ENCODE data around the gene RECK. TPM values are rescaled to one million over a fixed set of nuclear protein-coding genes. Genes with fewer than 3 reads are reported as not detected.

The RECK gene
- total RNA-seq, 1 experiment from 2014 or later: 13.2 TPM

DNA sequence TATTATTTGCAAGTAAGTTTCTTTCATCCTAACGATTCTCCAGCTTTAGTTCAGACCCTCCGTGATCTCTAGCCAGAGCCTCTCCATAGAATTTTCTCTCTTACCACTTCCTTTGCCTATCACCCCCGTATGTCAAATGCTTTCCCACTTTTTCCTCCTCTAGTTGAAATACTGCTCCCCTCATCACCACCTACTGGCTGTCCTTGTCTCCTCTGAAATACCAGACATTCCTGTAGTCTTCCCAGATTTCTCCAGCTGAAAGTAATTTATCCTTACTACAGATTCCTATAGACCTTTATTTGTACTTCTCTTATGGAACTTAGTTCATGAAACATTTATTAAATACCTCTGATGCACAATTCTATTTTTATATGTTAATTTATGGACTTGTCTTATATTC, 63.8 kb downstream of the RECK start:
- intact Hi-C loops (cut with micrococcal nuclease; ENCODE audit: unreplicated experiment) (loop anchor here (10.0 kb wide), 1 partner anchor 224 kb away; no protein-coding TSS in a partner anchor), in situ Hi-C loops (cut with HindIII; ENCODE audit: low pct_unique_long_range_greater_than_20kb, low sequenced_read_pairs) (no loop called here)
- Histone ChIP-seq H3K4me1 (ENCODE audit: control insufficient read depth, insufficient read depth, low read length) (peaks cover 3% of the 10 kb centered on the region; the same call in 1 of the 2 replicates), H3K9me3 (ENCODE audit: control insufficient read depth, insufficient read depth, low read depth, low read length) (no peaks in the 10 kb centered on the region), H3K27me3 (ENCODE audit: control insufficient read depth, insufficient read depth, low read length) (no peaks in the 10 kb centered on the region), H3K36me3 (ENCODE audit: control insufficient read depth, insufficient read depth, low read length) (no peaks in the 10 kb centered on the region), H3K4me3 (ENCODE audit: low read depth in 2 of 2, low read length in 2 of 2) (no peak overlapping the region), H3K27ac (ENCODE audit: low read length) (no peak overlapping the region)
- CTCF ChIA-PET: interaction anchor here (0.6 to 3.2 kb wide), 3 partner anchors 65 to 76 kb away, joined by 3 to 37 read pairs (median 4); no protein-coding TSS in a partner anchor
- ATAC-seq: no peak
- no peak for DNase-seq (ENCODE audit: low read depth, low spot score)
- TF ChIP-seq SIN3A (IDR thresholded peaks at IDR 0.05; ENCODE audit: borderline replicate concordance, insufficient read depth, low read depth, low read length) (no peak), TCF7L2 (IDR thresholded peaks at IDR 0.05; ENCODE audit: low read depth, low read length) (no peak)
- TF ChIP-seq, protein P1, sequence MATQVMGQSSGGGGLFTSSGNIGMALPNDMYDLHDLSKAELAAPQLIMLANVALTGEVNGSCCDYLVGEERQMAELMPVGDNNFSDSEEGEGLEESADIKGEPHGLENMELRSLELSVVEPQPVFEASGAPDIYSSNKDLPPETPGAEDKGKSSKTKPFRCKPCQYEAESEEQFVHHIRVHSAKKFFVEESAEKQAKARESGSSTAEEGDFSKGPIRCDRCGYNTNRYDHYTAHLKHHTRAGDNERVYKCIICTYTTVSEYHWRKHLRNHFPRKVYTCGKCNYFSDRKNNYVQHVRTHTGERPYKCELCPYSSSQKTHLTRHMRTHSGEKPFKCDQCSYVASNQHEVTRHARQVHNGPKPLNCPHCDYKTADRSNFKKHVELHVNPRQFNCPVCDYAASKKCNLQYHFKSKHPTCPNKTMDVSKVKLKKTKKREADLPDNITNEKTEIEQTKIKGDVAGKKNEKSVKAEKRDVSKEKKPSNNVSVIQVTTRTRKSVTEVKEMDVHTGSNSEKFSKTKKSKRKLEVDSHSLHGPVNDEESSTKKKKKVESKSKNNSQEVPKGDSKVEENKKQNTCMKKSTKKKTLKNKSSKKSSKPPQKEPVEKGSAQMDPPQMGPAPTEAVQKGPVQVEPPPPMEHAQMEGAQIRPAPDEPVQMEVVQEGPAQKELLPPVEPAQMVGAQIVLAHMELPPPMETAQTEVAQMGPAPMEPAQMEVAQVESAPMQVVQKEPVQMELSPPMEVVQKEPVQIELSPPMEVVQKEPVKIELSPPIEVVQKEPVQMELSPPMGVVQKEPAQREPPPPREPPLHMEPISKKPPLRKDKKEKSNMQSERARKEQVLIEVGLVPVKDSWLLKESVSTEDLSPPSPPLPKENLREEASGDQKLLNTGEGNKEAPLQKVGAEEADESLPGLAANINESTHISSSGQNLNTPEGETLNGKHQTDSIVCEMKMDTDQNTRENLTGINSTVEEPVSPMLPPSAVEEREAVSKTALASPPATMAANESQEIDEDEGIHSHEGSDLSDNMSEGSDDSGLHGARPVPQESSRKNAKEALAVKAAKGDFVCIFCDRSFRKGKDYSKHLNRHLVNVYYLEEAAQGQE (IDR thresholded peaks at IDR 0.05; ENCODE audit: insufficient read depth in 1 of 2, low read depth in 2 of 2, low read length in 1 of 2): no peak
- no TSS peak for BruUV-seq (replicated peaks)
- POLR2A ChIA-PET: interaction anchor here (0.8 kb wide), 1 partner anchor 138 kb away, joined by 3 read pairs; no protein-coding TSS in a partner anchor

DNA sequence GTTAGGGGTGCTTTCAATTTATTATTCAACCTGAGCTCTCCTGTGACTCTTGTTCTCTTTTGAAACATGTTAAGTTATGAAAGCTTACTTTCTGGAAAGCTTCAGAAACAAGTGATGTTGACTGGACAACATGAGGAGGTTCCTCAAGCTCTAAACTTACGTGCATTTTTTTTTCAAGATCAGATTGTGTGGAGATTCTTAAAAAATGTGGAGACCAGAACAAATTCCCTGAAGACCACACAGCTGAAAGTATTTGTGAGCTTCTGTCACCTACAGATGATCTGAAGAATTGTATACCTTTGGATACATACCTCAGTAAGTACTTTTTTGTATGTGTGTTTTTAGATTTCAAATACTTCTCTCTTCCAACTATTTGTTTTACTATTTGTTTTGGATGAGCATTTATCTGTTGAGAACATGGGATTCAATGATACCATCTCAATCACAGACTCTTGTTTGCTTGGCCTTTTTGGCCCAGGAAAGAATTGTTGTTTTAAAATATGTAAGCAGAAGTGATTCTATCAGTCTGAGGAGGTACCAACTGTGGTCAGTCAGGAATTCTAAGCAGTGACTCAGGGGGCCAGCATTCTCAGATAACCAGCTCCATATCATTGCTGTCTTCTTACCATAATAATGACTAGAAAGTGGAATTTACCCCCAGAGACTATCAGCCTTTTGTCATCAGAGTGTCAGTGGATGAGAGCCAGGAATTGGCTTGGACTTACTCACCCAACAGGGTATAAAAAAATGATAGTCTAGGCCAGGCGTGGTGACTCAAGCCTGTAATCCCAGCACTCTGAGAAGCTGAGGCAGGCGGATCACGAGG, 65.4 kb downstream of the RECK start:
- in situ Hi-C loops (cut with HindIII; ENCODE audit: low pct_unique_long_range_greater_than_20kb, low sequenced_read_pairs) (no loop called here), intact Hi-C loops (cut with micrococcal nuclease; ENCODE audit: unreplicated experiment) (loop anchor here (10.0 kb wide), 1 partner anchor 223 kb away; no protein-coding TSS in a partner anchor)
- no peaks in the 10 kb centered on the region for H3K27me3 ChIP-seq (ENCODE audit: control insufficient read depth, insufficient read depth, low read length)
- no peak overlapping the region for H3K27ac ChIP-seq (ENCODE audit: low read length)
- TF ChIP-seq, protein P1 (IDR thresholded peaks at IDR 0.05; ENCODE audit: insufficient read depth in 1 of 2, low read depth in 2 of 2, low read length in 1 of 2): 0 out of 4 replicates have a peak, but pooled peaks of 1 of the 2 experiments have one; percentile 25
- TF ChIP-seq, protein P2, sequence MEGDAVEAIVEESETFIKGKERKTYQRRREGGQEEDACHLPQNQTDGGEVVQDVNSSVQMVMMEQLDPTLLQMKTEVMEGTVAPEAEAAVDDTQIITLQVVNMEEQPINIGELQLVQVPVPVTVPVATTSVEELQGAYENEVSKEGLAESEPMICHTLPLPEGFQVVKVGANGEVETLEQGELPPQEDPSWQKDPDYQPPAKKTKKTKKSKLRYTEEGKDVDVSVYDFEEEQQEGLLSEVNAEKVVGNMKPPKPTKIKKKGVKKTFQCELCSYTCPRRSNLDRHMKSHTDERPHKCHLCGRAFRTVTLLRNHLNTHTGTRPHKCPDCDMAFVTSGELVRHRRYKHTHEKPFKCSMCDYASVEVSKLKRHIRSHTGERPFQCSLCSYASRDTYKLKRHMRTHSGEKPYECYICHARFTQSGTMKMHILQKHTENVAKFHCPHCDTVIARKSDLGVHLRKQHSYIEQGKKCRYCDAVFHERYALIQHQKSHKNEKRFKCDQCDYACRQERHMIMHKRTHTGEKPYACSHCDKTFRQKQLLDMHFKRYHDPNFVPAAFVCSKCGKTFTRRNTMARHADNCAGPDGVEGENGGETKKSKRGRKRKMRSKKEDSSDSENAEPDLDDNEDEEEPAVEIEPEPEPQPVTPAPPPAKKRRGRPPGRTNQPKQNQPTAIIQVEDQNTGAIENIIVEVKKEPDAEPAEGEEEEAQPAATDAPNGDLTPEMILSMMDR (IDR thresholded peaks at IDR 0.05): no peak
- BruUV-seq (replicated peaks): no TSS peak
- peaks cover 3% of the 10 kb centered on the region; the same call in 1 of the 2 replicates for H3K4me1 ChIP-seq (ENCODE audit: control insufficient read depth, insufficient read depth, low read length)
- CTCF ChIA-PET: interaction anchor here (0.6 to 3.2 kb wide), 12 partner anchors 9 to 147 kb away, joined by 3 to 37 read pairs (median 4); no protein-coding TSS in a partner anchor
- DNase-seq (ENCODE audit: low read depth, low spot score) (peak; percentile 42), ATAC-seq (peak; percentile 86)
- H3K9me3 ChIP-seq (ENCODE audit: control insufficient read depth, insufficient read depth, low read depth, low read length): no peaks in the 10 kb centered on the region
- no peaks in the 10 kb centered on the region for H3K36me3 ChIP-seq (ENCODE audit: control insufficient read depth, insufficient read depth, low read length)
- POLR2A ChIA-PET: interaction anchor here (0.5 to 1.5 kb wide), 7 partner anchors 50 to 139 kb away, joined by 3 to 11 read pairs (median 7); partner anchors contain the start of gene CLTA
- H3K4me3 ChIP-seq (ENCODE audit: low read depth in 2 of 2, low read length in 2 of 2): no peak overlapping the region
